SU-DHL-6 (cell line): ENCODE data around the gene KIF3A.

Experiments
- CTCF ChIP-seq: fragments of 200-600 bp; sonication (generic); IDR thresholded peaks from one replicate; pipeline ENCODE4 v1.5.1; 2017; ENCODE audit warnings: antibody characterized with exemption, mild to moderate bottlenecking, low read length, moderate library complexity; ENCODE audit not compliant: insufficient read depth, poor library complexity, severe bottlenecking
- EZH2phosphoT487 ChIP-seq: fragments of 200-600 bp; sonication (generic), shearing (Covaris generic); conservative IDR thresholded peaks from 2 replicates; pipeline ENCODE4 v1.6.1; 2018; ENCODE audit warnings: mild to moderate bottlenecking, antibody characterized with exemption, low read length, moderate library complexity, mixed read lengths

GRCh38 chr5:132690156-132690555 is 47.2 kb downstream of the KIF3A start:
- no peak for TF ChIP-seq CTCF
- TF ChIP-seq EZH2phosphoT487 = no peak
